GM23338 (cell line): ENCODE results near the gene AGAP3. TPM values are rescaled to one million over a fixed set of nuclear protein-coding genes. Genes with fewer than 3 reads are reported as not detected.

Experiments
- ATAC-seq: fragments of 200-7000 bp; cut with Tn5 transposase; 3 replicates; pipeline ENCODE4 v1.9.1; 2020
- DNase-seq: peaks from one replicate; pipeline ENCODE4 v3.0.0-alpha.2; 2015; ENCODE audit warnings: low spot score
- H2AFZ ChIP-seq: fragments of 200-600 bp; sonication (generic); 2 replicates; pipeline ENCODE4 v1.8.0; 2016; ENCODE audit warnings: antibody characterized with exemption, mild to moderate bottlenecking, moderate library complexity
- H3F3A ChIP-seq: fragments of 200-600 bp; sonication (generic); replicated peaks from 2 replicates; pipeline ENCODE4 v1.8.0; 2017; ENCODE audit warnings: antibody characterized with exemption, mixed run types, low read depth
- H3K27ac ChIP-seq: fragments of 200-600 bp; sonication (generic); 2 replicates; pipeline ENCODE4 v1.6.1; 2016; ENCODE audit warnings: low read depth
- H3K27me3 ChIP-seq: fragments of 200-600 bp; sonication (generic); 2 replicates; pipeline ENCODE4 v1.8.0; 2016; ENCODE audit warnings: mild to moderate bottlenecking, mixed run types, moderate library complexity; ENCODE audit not compliant: insufficient read depth
- H3K36me3 ChIP-seq: fragments of 200-600 bp; sonication (generic); 2 replicates; pipeline ENCODE4 v1.8.0; 2016; ENCODE audit warnings: mild to moderate bottlenecking; ENCODE audit not compliant: insufficient read depth
- H3K4me1 ChIP-seq: fragments of 200-600 bp; sonication (generic); 2 replicates; pipeline ENCODE4 v1.8.0; 2016; ENCODE audit warnings: mild to moderate bottlenecking, moderate library complexity; ENCODE audit not compliant: insufficient read depth
- H3K4me2 ChIP-seq: fragments of 200-600 bp; sonication (generic); 2 replicates; pipeline ENCODE4 v1.7.1; 2017; ENCODE audit warnings: mixed run types
- H3K4me3 ChIP-seq: fragments of 200-600 bp; sonication (generic); 2 replicates; pipeline ENCODE4 v1.6.1; 2016; ENCODE audit warnings: mixed run types
- H3K79me2 ChIP-seq: fragments of 200-600 bp; sonication (generic); replicated peaks from 2 replicates; pipeline ENCODE4 v1.8.0; 2017; ENCODE audit warnings: mild to moderate bottlenecking; ENCODE audit not compliant: insufficient read depth
- H3K9me2 ChIP-seq: fragments of 200-600 bp; sonication (generic); 2 replicates; pipeline ENCODE4 v1.8.0; 2017; ENCODE audit not compliant: insufficient read depth
- H4K20me1 ChIP-seq: fragments of 200-600 bp; sonication (generic); replicated peaks from 2 replicates; pipeline ENCODE4 v1.8.0; 2017; ENCODE audit warnings: mild to moderate bottlenecking; ENCODE audit not compliant: insufficient read depth
- H3K27ac Mint-ChIP-seq: 2 replicates; pipeline ENCODE4 v1.8.0; 2020; ENCODE audit warnings: inconsistent platforms, mild to moderate bottlenecking, moderate library complexity, mixed read lengths
- H3K27me3 Mint-ChIP-seq: 3 replicates; pipeline ENCODE4 v1.8.0; 2022; ENCODE audit warnings: low read depth, mild to moderate bottlenecking, moderate library complexity, mixed read lengths, inconsistent platforms; ENCODE audit not compliant: insufficient read depth, poor library complexity
- H3K36me3 Mint-ChIP-seq: 3 replicates; pipeline ENCODE4 v1.8.0; 2021; ENCODE audit warnings: low read depth, mild to moderate bottlenecking, inconsistent platforms, moderate library complexity, mixed read lengths
- H3K4me1 Mint-ChIP-seq: 3 replicates; pipeline ENCODE4 v1.8.0; 2020; ENCODE audit warnings: mild to moderate bottlenecking, inconsistent platforms, mixed read lengths
- H3K4me3 Mint-ChIP-seq: 3 replicates; pipeline ENCODE4 v1.8.0; 2021; ENCODE audit warnings: moderate library complexity, mild to moderate bottlenecking, inconsistent platforms, mixed read lengths
- H3K9me3 Mint-ChIP-seq: 3 replicates; pipeline ENCODE4 v1.8.0; 2020; ENCODE audit warnings: moderate library complexity, mild to moderate bottlenecking, inconsistent platforms, mixed read lengths
- POLR2AphosphoS5 ChIP-seq: IDR thresholded peaks from 2 replicates; pipeline ENCODE4 v1.6.1; 2016; ENCODE audit warnings: antibody characterized with exemption, low read depth
- REST ChIP-seq: IDR thresholded peaks from one replicate; pipeline ENCODE4 v1.6.1; 2018; ENCODE audit warnings: antibody characterized with exemption; ENCODE audit not compliant: unreplicated experiment
- polyA plus RNA-seq: library from polyadenylated mRNA; unstranded; fragments of >200 nt; fragmentation: Nextera tagmentation; extraction: Ambion mirVana; gene quantifications from 2 replicates; pipeline ENCODE4 v1.2.1, GENCODE V29; 2016
- total RNA-seq: library from RNA; depleted of rRNA; stranded (reverse); fragments of >200 nt; shearing (Covaris generic); gene quantifications from 2 replicates; pipeline ENCODE4 v1.2.3, GENCODE V29; 2014
- TF ChIP-seq, protein P1 (sequence below), 2 experiments: fragments of 200-600 bp in 1 of 2; sonication (generic) in 1 of 2; conservative IDR thresholded peaks; 2 replicates each; pipeline versions ENCODE4 v1.5.1 to v1.6.1; 2016 to 2017; ENCODE audit warnings: antibody characterized with exemption in 2 of 2, low read depth in 2 of 2, mild to moderate bottlenecking in 2 of 2, moderate library complexity in 1 of 2

Gene AGAP3
- total and polyA plus RNA-seq, 2 experiments from 2014 or later = 24.0 to 39.2 TPM

GRCh38 chr7:151123822-151124464 lies 37.7 kb downstream of the AGAP3 start:
- Mint-ChIP-seq H3K4me3 (peak overlapping the region; percentile 40), H3K9me3 (no peaks in the 10 kb centered on the region), H3K36me3 (peaks cover 36% of the 10 kb centered on the region), H3K27me3 (peaks cover 39% of the 10 kb centered on the region), H3K4me1 (peaks cover 39% of the 10 kb centered on the region), H3K27ac (no peak overlapping the region)
- peaks cover 23% of the 10 kb centered on the region for H4K20me1 ChIP-seq
- peaks cover 21% of the 10 kb centered on the region for H3F3A ChIP-seq
- no peaks in the 10 kb centered on the region for H3K9me2 ChIP-seq
- H3K27ac ChIP-seq = no peak overlapping the region
- H3K4me3 ChIP-seq = no peak overlapping the region
- ATAC-seq = peak; percentile 62
- no peaks in the 10 kb centered on the region for H3K79me2 ChIP-seq
- no peak for TF ChIP-seq REST
- TF ChIP-seq, protein P1, sequence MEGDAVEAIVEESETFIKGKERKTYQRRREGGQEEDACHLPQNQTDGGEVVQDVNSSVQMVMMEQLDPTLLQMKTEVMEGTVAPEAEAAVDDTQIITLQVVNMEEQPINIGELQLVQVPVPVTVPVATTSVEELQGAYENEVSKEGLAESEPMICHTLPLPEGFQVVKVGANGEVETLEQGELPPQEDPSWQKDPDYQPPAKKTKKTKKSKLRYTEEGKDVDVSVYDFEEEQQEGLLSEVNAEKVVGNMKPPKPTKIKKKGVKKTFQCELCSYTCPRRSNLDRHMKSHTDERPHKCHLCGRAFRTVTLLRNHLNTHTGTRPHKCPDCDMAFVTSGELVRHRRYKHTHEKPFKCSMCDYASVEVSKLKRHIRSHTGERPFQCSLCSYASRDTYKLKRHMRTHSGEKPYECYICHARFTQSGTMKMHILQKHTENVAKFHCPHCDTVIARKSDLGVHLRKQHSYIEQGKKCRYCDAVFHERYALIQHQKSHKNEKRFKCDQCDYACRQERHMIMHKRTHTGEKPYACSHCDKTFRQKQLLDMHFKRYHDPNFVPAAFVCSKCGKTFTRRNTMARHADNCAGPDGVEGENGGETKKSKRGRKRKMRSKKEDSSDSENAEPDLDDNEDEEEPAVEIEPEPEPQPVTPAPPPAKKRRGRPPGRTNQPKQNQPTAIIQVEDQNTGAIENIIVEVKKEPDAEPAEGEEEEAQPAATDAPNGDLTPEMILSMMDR (conservative IDR thresholded peaks at IDR 0.05; ENCODE audit: low read depth in 2 of 2) = peak; percentile 93 to 100
- H3K4me1 ChIP-seq = peaks cover 15% of the 10 kb centered on the region
- no peaks in the 10 kb centered on the region; the same call in 1 of the 2 replicates for H3K36me3 ChIP-seq
- peak; percentile 92 for DNase-seq
- no peak overlapping the region for H2AFZ ChIP-seq
- H3K27me3 ChIP-seq = peaks cover 22% of the 10 kb centered on the region
- H3K4me2 ChIP-seq = no peak overlapping the region

DNA sequence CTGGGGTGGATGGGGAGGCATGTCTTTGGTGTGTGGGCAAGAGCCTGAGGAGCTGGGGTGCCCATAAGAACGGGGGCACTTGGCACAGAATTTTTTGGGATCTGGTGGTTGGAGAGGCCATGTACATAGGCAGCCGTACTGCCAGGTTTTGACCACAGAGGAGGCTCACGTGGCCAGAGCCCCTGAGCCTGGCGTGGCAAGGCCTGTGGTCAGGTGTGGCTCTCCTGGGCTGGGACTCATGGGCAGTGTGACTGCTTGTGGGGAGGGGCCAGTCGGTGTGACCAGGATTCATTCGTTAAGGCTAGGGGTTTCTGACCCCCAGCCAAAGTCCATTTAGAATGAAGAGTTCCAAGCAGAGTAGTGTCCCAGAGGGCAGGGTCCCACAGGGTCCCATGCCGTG lies 38.2 kb downstream of the AGAP3 start:
- TF ChIP-seq POLR2AphosphoS5 = no peak
- peaks cover 32% of the 10 kb centered on the region for H3K36me3 Mint-ChIP-seq
- no peaks in the 10 kb centered on the region; the same call in 1 of the 2 replicates for H3K36me3 ChIP-seq
- no peak overlapping the region for H3K27ac Mint-ChIP-seq
- peaks cover 39% of the 10 kb centered on the region for H3K4me1 Mint-ChIP-seq
- H3K4me3 ChIP-seq = no peak overlapping the region
- peaks cover 15% of the 10 kb centered on the region for H3K4me1 ChIP-seq
- peaks cover 23% of the 10 kb centered on the region for H4K20me1 ChIP-seq
- no peak for DNase-seq
- H3K27ac ChIP-seq = no peak overlapping the region
- no peak overlapping the region; the same call in 1 of the 2 replicates for H3K4me2 ChIP-seq
- ATAC-seq = no peak
- peaks cover 21% of the 10 kb centered on the region for H3F3A ChIP-seq
- peak overlapping the region; percentile 82; the same call in 2 of the 3 replicates for H3K4me3 Mint-ChIP-seq
- no peak overlapping the region for H2AFZ ChIP-seq
- no peaks in the 10 kb centered on the region for H3K79me2 ChIP-seq
- no peaks in the 10 kb centered on the region for H3K9me3 Mint-ChIP-seq
- H3K9me2 ChIP-seq = no peaks in the 10 kb centered on the region
- H3K27me3 ChIP-seq = peaks cover 22% of the 10 kb centered on the region
- H3K27me3 Mint-ChIP-seq = peaks cover 39% of the 10 kb centered on the region
